Endothelial cell of umbilical vein (primary cell): ENCODE data around the gene CXCL13. TPM values are rescaled to one million over a fixed set of nuclear protein-coding genes. Genes with fewer than 3 reads are reported as not detected.

ENCODE experiments used
- BruUV-seq: library from RNA; stranded (reverse); fragments of 400-500 nt; replicated peaks from 2 replicates; lab custom pipeline; 2021; lab: Mats Ljungman, UMichigan
- CTCF ChIA-PET: fragments of 300-600, 350-600 bp; sonication (Branson Sonifier 250); formaldehyde crosslinking; loops from one replicate; lab custom pipeline; 2021; ENCODE audit warnings: antibody characterized with exemption, inconsistent platforms; lab: Charles Lee
- POLR2A ChIA-PET: fragments of 300-600, 350-600 bp; sonication (Branson Sonifier 250); formaldehyde crosslinking; loops from one replicate; lab custom pipeline; 2021; ENCODE audit warnings: antibody characterized with exemption, inconsistent platforms; lab: Charles Lee
- DNase-seq: peaks from one replicate; pipeline ENCODE4 v3.0.0-alpha.2; 2011; ENCODE audit warnings: low read depth, low spot score
- FAIRE-seq: peaks from 2 replicates; lab custom pipeline; 2011; peaks lifted over from hg19 to GRCh38; lab: Jason Lieb, UNC
- H2AFZ ChIP-seq: 2 replicates; pipeline ENCODE4 v1.6.0; 2012; ENCODE audit warnings: low read depth, low read length, control low read depth, inconsistent platforms
- H3K27ac ChIP-seq: 2 replicates; pipeline ENCODE4 v1.5.1; 2011; ENCODE audit warnings: low read depth, mild to moderate bottlenecking, control low read depth, low read length, moderate library complexity; ENCODE audit not compliant: insufficient read depth
- H3K27me3 ChIP-seq, 2 experiments: 2 replicates each; pipeline versions ENCODE4 v1.6.0 to v1.6.1; 2011; ENCODE audit warnings: low read length in 2 of 2, mixed read lengths in 1 of 2; ENCODE audit not compliant: control insufficient read depth in 2 of 2, insufficient read depth in 2 of 2
- H3K36me3 ChIP-seq, 2 experiments: 2 replicates in 1 of 2; 3 replicates in 1 of 2; pipeline ENCODE4 v1.5.1; 2011; ENCODE audit warnings: low read length in 2 of 2, mild to moderate bottlenecking in 1 of 2, moderate library complexity in 1 of 2; ENCODE audit not compliant: control insufficient read depth in 2 of 2, insufficient read depth in 2 of 2; ENCODE audit errors: extremely low read depth in 1 of 2
- H3K4me1 ChIP-seq: 3 replicates; pipeline ENCODE4 v1.5.1; 2011; ENCODE audit warnings: mild to moderate bottlenecking, low read length; ENCODE audit not compliant: control insufficient read depth, insufficient read depth; ENCODE audit errors: extremely low read depth
- H3K4me2 ChIP-seq: 2 replicates; pipeline ENCODE4 v1.6.1; 2011; ENCODE audit warnings: low read length, control low read depth, mixed read lengths; ENCODE audit not compliant: insufficient read depth
- H3K4me3 ChIP-seq, 3 experiments: fragments of 200-600 bp in 1 of 3; sonication (generic), shearing (Covaris generic) in 1 of 3; replicated peaks in 1 of 3; 2 replicates each; pipeline ENCODE4 v1.5.1; 2011 to 2016; ENCODE audit warnings: control low read depth in 3 of 3, low read length in 3 of 3, mild to moderate bottlenecking in 2 of 3, inconsistent platforms in 1 of 3, low read depth in 1 of 3, moderate library complexity in 1 of 3; ENCODE audit not compliant: insufficient read depth in 1 of 3
- H3K79me2 ChIP-seq: 2 replicates; pipeline ENCODE4 v1.6.0; 2012; ENCODE audit warnings: low read length, inconsistent platforms; ENCODE audit not compliant: control insufficient read depth, insufficient read depth
- H3K9ac ChIP-seq: replicated peaks from 2 replicates; pipeline ENCODE3; 2011; ENCODE audit warnings: low read length, control low read depth; ENCODE audit not compliant: insufficient read depth; ENCODE audit errors: extremely low read depth
- H3K9me1 ChIP-seq: replicated peaks from 3 replicates; pipeline ENCODE4 v1.6.0; 2011; ENCODE audit warnings: mild to moderate bottlenecking, low read length; ENCODE audit not compliant: control insufficient read depth, insufficient read depth; ENCODE audit errors: extremely low read depth
- H3K9me3 ChIP-seq: replicated peaks from 2 replicates; pipeline ENCODE4 v1.5.1; 2012; ENCODE audit warnings: low read length, inconsistent platforms; ENCODE audit not compliant: control insufficient read depth, insufficient read depth
- H4K20me1 ChIP-seq: replicated peaks from 2 replicates; pipeline ENCODE3; 2011; ENCODE audit warnings: mild to moderate bottlenecking, low read length; ENCODE audit not compliant: control insufficient read depth, insufficient read depth; ENCODE audit errors: extremely low read depth
- CTCF ChIP-seq, 2 donors: IDR thresholded peaks; 1 replicate in 1 of 2; 2 replicates in 1 of 2; pipeline ENCODE4 v1.5.1; 2011; ENCODE audit warnings: low read length in 2 of 2, mild to moderate bottlenecking in 2 of 2, moderate library complexity in 2 of 2, control low read depth in 1 of 2, inconsistent platforms in 1 of 2, low read depth in 1 of 2; ENCODE audit not compliant: insufficient read depth in 1 of 2; ENCODE audit errors: extremely low read depth in 1 of 2
- EZH2 ChIP-seq: IDR thresholded peaks from 2 replicates; pipeline ENCODE4 v1.6.1; 2012; ENCODE audit warnings: borderline replicate concordance, low read depth, mild to moderate bottlenecking, moderate library complexity, low read length, inconsistent platforms; ENCODE audit not compliant: severe bottlenecking
- FOS ChIP-seq: IDR thresholded peaks from 2 replicates; pipeline ENCODE4 v1.6.1; 2011; ENCODE audit warnings: mild to moderate bottlenecking, low read length, moderate library complexity, borderline replicate concordance; ENCODE audit not compliant: insufficient read depth
- JUN ChIP-seq: IDR thresholded peaks from 2 replicates; pipeline ENCODE4 v1.6.1; 2011; ENCODE audit warnings: borderline replicate concordance, low read depth; ENCODE audit not compliant: insufficient read length, insufficient read depth
- POLR2A ChIP-seq: IDR thresholded peaks from 2 replicates; pipeline ENCODE4 v1.6.1; 2012; ENCODE audit warnings: low read depth, mild to moderate bottlenecking, control low read depth, low read length
- POLR2AphosphoS5 ChIP-seq: IDR thresholded peaks from 2 replicates; pipeline ENCODE4 v1.6.1; 2012; ENCODE audit warnings: low read depth, mild to moderate bottlenecking, control low read depth, low read length, moderate library complexity; ENCODE audit not compliant: insufficient read depth
- dilution Hi-C: fragments of 300-500 bp; cut with MboI; formaldehyde crosslinking; loops from one replicate; pipeline ENCODE4 v1.15.0; 2019; ENCODE audit warnings: low sequenced_read_pairs; ENCODE audit not compliant: extremely low pct_ligation_motif_present
- intact Hi-C: fragments of 100-400 bp; cut with micrococcal nuclease; formaldehyde crosslinking; loops from one replicate; pipeline ENCODE4 v1.10.0; 2022
- polyA plus RNA-seq, 4 experiments: library from polyadenylated mRNA; depleted of rRNA in 3 of 4; stranded (reverse) in 3 of 4; unstranded in 1 of 4; fragments of >200 nt; gene quantifications; 2 replicates each; pipeline versions ENCODE4 v1.2.1 to v1.2.3, GENCODE V29; 2011 to 2012; ENCODE audit warnings: missing spikeins in 1 of 4
- total RNA-seq: library from RNA; stranded (reverse); gene quantifications from 2 replicates; pipeline ENCODE4 v1.2.3, GENCODE V29; 2021

CXCL13 gene
- total and polyA plus RNA-seq, 2 donors (not counting 3 experiments of a cell fraction or from before 2014, with no cell fraction given): not detected

- intact Hi-C loops (loop anchor here (2.0 to 10.0 kb wide), 4 partner anchors 63 to 286 kb away; partner anchors contain the start of genes CNOT6L and MRPL1), dilution Hi-C loops (no loop called here)
- POLR2A ChIA-PET: no interaction called here
- Histone ChIP-seq H3K4me1 (peaks cover 10% of the 10 kb centered on the region), H3K79me2 (no peaks in the 10 kb centered on the region), H2AFZ (no peak overlapping the region), H3K27me3 (no peaks in the 10 kb centered on the region), H3K9me1 (no peaks in the 10 kb centered on the region), H3K9me3 (no peaks in the 10 kb centered on the region), H3K4me2 (no peak overlapping the region), H4K20me1 (no peaks in the 10 kb centered on the region), H3K4me3 (no peak overlapping the region), H3K27ac (no peak overlapping the region), H3K36me3 (no peaks in the 10 kb centered on the region), H3K9ac (no peak overlapping the region)
- CTCF ChIA-PET: interaction anchor here (1.2 to 2.7 kb wide), 4 partner anchors 9 to 63 kb away, joined by 3 to 13 read pairs (median 7); no protein-coding TSS in a partner anchor
- no TSS peak for BruUV-seq
- no peak for DNase-seq
- TF ChIP-seq JUN (no peak), EZH2 (no peak), CTCF (IDR thresholded peaks at IDR 0.05; ENCODE audit: extremely low read depth in 1 of 2, insufficient read depth in 1 of 2, low read depth in 1 of 2, low read length in 2 of 2) (no peak), FOS (no peak), POLR2AphosphoS5 (no peak), POLR2A (no peak)
- no peak for FAIRE-seq
Measured at GRCh38 chr4:77635876-77636275, 30.3 kb downstream of the CXCL13 start.
